CD4-positive, alpha-beta T cell treated with Interleukin-6 for 4 hours (primary cell): ENCODE results near the gene EIF5.
"Not testable (repeated sequence)": the region's sequence is repeated elsewhere in the genome, so short reads cannot be mapped to it uniquely, and the experiment has no call there.

Experiments
- DNase-seq: peaks from one replicate; pipeline ENCODE4 v3.0.0-alpha.2; 2020; ENCODE audit warnings: mixed read lengths

Gene EIF5

DNA sequence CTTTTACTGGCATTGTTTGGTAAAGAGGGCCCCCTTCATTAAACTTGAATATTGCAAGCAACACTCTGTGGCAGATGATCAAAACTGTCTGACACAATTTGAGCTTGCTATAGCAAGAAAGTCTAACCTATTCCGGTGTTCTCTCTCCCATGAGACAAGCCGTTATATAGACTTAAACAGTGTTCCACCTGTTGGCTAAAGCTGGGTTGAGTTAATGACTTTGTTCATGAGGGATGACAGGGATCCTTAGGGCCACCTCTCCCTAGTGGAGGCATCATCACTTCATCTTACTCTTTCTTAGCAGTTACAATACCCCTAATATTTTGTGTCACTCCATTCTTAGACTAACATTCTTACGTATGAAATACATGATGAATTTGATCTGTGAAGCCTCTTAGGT lies 3.8 kb downstream of the EIF5 start:
- no peak for DNase-seq

- DNase-seq = no peak
These were observed 5.5 kb downstream of the EIF5 start for GRCh38 chr14:103339561-103339960.

- no peak for DNase-seq
These were observed 6.6 kb downstream of the EIF5 start for GRCh38 chr14:103340480-103341212.

GRCh38 chr14:103341250-103342129 lies 7.5 kb downstream of the EIF5 start:
- no peak for DNase-seq

DNA sequence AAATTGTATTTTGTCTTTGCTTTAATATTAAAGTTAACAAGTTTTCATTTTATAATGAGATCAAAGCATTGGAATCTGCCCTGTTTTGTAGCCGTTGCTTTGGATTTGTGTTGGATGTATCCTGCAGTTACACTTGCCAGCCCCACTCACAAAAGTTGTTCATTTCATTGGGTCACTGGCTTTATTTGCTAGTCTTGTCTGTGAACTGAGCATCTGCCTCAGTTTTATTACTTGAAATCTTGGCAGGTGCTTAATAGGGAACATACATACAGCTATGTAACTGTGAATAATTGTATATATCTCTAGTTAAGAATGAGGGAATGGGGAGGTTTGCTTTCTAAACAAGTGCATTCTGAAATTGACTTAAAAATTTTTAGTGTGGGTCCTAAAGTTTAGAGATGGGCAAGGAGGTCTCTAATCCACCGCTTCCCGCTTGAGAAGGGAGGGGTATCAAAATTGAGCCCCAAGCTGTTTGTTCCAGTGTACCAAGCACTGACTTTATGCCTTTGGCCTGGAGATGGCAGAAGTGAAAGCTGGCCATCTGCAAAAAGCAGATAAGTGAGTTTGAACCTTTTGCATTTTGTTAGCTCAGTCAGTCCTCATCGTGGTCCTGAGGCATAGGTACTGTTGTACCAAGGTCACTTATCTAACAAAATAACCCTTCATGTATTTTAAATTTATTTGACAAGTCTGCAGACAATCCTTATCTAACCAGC lies 9.3 kb downstream of the EIF5 start:
- no peak for DNase-seq

DNA sequence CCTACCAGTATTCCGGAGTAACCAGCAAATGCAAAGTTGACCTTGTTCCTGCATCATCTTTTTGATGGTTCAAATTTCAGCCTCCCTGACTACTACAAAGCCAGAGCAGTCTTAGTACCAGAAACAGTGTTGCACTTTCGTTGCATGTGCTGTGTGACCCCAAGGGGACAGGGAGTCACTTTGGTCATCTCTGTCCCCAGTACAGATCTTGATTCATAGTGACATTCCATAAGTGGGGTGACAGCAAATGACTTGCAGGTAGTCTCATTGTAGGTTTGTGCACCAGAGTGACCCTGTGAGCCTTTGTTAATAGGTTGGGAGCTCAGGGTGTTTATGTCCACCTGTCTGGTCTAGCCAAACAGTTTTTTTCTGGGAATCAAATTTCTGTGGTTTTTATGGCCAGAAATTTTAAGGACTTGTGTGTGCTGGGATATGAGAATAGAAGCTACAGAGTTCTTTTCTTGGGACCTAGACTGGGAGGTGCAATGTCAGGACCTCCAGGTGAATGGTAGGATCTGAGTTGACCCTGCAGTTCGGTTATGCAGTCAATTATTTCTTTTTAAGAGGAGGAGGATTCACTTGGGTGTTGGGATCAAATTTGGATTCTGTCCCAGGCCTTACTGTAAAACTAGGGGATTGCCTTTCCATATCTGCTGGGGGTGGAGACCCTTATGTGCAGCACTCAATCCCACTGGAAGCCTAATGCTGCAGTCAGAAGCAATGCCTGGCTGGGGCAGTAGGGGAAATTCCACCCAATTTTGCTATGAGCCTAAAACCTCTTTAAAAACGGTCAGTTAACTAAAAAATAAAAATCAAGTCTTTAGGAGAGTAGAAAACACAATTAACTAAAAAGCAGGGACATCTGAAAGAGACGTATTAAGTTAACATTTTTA lies 10.1 kb downstream of the EIF5 start:
- DNase-seq = no peak

DNA sequence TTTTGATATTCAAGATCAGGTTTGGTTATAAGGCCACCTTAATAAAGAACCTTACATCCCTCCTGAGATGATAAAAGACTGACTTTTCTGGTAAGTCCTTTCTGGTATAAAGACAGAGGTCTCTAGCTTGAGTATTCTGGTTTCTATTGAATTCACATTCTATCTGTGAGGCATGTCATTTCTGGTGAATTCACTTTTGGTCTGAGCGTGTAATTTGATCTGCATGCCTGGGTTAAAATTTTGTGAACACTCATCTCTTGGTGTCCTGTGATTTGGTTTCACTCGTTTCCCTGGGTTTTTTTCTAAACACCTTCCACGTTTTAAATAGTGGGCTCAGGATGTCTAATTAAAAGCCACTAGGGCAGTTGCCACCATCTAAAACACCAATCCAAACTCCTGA lies 12.2 kb downstream of the EIF5 start:
- no peak for DNase-seq

GRCh38 chr14:103347091-103347815 lies 13.2 kb downstream of the EIF5 start:
- no peak for DNase-seq

DNA sequence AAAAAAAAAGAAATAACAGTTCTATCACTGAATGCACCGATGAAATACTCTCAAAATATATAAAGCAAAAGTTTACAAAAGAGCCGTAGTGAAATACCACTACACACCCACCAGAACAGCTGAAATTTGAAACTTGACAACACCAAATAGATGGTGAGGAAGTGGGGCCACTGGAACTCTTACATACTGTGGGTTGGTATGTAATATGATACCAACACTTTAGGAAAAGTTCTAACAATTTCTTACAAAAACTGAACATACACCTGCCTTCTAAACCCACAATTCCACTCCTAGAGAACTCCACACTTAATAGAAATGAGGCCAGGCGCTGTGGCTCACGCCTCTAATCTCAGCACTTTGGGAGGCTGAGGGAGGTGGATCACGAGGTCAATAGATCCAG lies 14.1 kb downstream of the EIF5 start:
- no peak for DNase-seq

GRCh38 chr14:103349982-103350381 lies 15.9 kb downstream of the EIF5 start:
- no peak for DNase-seq

GRCh38 chr14:103353362-103353761 lies 19.3 kb downstream of the EIF5 start:
- no peak for DNase-seq

DNA sequence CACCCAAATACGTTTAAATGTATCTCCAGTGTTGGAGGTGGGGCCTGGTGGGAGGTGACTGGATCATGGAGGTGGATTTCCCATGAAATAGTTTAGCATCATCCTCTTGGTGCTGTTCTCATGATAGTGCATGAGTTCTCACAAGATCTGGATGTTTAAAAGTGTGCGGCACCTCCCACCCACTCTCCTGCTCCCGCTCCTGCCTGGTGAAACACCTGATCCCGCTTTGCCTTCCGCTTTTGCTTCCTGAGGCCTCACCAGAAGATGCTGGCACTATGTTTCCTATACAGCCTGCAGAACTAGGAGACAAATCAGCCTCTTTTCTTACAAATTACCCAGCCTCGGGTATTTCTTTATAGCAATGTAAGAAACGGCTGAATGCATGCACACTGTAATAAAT lies 20.1 kb downstream of the EIF5 start:
- DNase-seq = no peak

GRCh38 chr14:103356024-103356682 lies 22.1 kb downstream of the EIF5 start:
- DNase-seq = no peak

GRCh38 chr14:103357552-103357951 lies 23.5 kb downstream of the EIF5 start:
- not testable (repeated sequence) for DNase-seq

DNA sequence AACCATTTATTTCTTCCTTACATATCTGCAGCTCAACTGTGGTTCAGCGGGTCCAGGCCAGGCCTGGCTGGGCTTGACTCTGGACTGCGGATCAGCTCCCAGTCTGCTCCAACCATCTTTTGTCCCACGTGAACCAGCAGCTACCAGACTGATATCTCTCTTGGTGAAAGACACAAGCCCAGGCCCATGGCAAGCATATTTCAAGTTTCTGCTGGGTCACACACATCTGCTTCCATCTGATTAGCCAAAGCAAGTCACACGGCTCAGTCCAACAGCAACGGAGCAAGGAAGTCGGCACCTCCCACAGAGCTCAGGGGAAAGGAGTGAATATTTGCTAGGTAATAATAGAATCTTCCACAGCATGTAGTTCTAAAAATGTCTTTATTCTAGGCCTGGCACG lies 26.5 kb downstream of the EIF5 start:
- DNase-seq = no peak

DNA sequence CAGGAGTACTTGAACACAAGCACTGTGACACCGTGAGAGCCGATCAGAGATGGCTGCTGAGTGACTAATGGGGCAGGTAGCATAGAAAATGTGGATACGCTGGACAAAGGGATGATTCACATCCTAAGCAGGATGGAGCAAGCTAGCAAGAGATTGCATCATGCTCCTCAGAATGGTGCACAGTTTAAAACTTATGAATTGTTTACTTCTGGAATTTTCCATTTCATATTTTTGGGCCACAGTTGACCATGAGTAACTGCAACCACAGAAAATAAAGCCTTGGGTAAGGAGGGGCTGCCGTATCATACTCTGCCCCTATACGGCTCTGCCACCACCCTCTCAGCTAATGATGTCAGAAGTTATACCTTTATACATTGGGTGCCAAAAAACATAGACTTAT lies 27.8 kb downstream of the EIF5 start:
- DNase-seq = no peak

GRCh38 chr14:103362780-103363179 lies 28.7 kb downstream of the EIF5 start:
- no peak for DNase-seq

GRCh38 chr14:103366741-103367140 lies 32.7 kb downstream of the EIF5 start:
- no peak for DNase-seq

DNA sequence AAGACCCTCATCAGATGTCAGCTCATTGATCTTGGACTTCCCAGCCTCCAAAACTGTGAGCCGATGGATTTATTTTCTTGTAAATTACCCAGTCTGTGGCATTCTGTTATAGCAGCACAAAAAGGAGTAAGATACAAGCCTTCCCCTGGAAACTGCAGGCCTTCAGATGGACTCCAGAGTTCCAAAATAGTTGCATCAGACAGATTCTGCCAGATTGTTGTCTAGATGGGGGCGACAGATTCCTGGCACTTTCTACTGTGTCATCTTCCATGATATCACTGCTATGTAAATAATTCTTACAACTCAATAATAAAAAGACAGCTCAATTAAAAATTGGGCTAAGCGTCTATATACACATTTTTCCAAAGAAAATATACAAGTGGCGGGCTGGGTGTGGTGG lies 34.0 kb downstream of the EIF5 start:
- no peak for DNase-seq

DNA sequence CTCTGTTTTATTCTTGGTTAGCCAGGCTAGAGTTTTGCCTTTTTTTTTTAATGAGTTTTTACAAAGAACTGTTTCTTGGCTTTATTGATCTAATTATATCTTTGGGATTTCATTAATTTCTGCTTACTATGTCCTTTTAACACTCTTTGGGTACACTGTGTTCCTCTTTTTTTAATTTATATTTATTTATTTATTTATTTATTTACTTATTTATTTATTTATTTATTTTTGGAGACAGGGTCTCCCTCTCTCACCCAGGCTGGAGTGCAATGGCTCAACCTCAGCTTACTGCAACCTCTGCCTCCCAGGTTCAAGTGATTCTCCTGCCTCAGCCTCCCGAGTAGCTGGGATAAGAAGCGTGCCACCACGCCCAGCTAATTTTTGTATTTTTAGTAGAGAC lies 36.0 kb downstream of the EIF5 start:
- DNase-seq = no peak

DNA sequence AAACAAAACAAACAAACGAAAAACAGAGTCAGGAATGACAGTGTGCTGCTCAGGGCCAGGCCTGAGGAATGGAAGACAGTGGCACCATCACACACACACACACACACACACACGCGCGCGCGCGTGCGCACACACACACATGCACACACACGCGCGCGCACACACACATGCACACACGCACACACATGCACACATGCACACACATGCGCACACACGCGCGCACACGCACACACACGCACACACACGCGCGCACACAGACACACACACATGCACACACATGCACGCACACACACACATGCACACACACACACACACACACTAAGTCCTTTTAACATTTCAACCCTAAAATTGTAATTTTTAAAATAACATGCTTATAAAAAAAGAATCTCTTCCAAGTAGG lies 38.0 kb downstream of the EIF5 start:
- DNase-seq = no peak
